Measurements from ENCODE around the gene NAV1.

DNA sequence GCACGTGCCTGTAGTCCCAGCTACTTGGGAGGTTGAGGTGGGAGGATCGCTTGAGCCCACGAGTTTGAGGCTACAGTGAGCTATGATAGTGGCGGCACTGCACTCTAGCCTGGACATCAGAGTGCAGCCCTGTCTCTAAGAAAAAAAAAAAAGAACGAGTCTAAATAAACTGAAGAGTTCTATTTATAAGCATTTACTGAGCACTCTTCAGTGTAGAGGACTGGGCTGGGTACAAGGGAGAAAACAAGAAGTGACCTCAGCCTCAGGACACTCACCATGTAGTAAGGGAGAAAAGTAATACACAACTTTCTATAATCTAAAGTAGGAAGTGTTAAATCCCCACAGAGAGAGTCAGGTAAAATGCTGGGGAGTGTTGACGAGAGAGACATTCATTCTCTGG is 35.0 kb downstream of the NAV1 start:
- TF ChIP-seq POLR2A (IDR thresholded peaks at IDR 0.05; ENCODE audit: low read length), result no peak
- TF ChIP-seq, protein P1, sequence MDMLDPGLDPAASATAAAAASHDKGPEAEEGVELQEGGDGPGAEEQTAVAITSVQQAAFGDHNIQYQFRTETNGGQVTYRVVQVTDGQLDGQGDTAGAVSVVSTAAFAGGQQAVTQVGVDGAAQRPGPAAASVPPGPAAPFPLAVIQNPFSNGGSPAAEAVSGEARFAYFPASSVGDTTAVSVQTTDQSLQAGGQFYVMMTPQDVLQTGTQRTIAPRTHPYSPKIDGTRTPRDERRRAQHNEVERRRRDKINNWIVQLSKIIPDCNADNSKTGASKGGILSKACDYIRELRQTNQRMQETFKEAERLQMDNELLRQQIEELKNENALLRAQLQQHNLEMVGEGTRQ (IDR thresholded peaks at IDR 0.05), result no peak
- no peak for TF ChIP-seq HEYL (CRISPR knock-in tag; IDR thresholded peaks at IDR 0.05)
- TF ChIP-seq, protein P2, sequence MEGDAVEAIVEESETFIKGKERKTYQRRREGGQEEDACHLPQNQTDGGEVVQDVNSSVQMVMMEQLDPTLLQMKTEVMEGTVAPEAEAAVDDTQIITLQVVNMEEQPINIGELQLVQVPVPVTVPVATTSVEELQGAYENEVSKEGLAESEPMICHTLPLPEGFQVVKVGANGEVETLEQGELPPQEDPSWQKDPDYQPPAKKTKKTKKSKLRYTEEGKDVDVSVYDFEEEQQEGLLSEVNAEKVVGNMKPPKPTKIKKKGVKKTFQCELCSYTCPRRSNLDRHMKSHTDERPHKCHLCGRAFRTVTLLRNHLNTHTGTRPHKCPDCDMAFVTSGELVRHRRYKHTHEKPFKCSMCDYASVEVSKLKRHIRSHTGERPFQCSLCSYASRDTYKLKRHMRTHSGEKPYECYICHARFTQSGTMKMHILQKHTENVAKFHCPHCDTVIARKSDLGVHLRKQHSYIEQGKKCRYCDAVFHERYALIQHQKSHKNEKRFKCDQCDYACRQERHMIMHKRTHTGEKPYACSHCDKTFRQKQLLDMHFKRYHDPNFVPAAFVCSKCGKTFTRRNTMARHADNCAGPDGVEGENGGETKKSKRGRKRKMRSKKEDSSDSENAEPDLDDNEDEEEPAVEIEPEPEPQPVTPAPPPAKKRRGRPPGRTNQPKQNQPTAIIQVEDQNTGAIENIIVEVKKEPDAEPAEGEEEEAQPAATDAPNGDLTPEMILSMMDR (IDR thresholded peaks at IDR 0.05), result no peak
- TF ChIP-seq FOSB (CRISPR knock-in tag; IDR thresholded peaks at IDR 0.05), result no peak
- TF ChIP-seq FOXS1 (CRISPR knock-in tag; IDR thresholded peaks at IDR 0.05), result no peak
- no peak for TF ChIP-seq BHLHE40 (IDR thresholded peaks at IDR 0.05; ENCODE audit: low read depth, low read length)
- TF ChIP-seq, protein P3, sequence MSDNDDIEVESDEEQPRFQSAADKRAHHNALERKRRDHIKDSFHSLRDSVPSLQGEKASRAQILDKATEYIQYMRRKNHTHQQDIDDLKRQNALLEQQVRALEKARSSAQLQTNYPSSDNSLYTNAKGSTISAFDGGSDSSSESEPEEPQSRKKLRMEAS (IDR thresholded peaks at IDR 0.05), result no peak
- TF ChIP-seq RNF2 (IDR thresholded peaks at IDR 0.05; ENCODE audit: borderline replicate concordance, low read depth), result no peak
- no peak for TF ChIP-seq CHD2 (IDR thresholded peaks at IDR 0.05; ENCODE audit: low read length, partially characterized antibody)
